ENCODE measurements around the gene CENPH. TPM values are rescaled to one million over a fixed set of nuclear protein-coding genes. Genes with fewer than 3 reads are reported as not detected.
"Not testable (repeated sequence)": the region's sequence is repeated elsewhere in the genome, so short reads cannot be mapped to it uniquely, and the experiment has no call there.

Gene CENPH
- total RNA-seq, 2 experiments from 2014 or later = 4.0 to 5.6 TPM

GRCh38 chr5:69252437-69252836 is 63.1 kb downstream of the CENPH start:
- Histone ChIP-seq H3K36me3 (ENCODE audit: insufficient read depth, low read length) (peaks cover 28% of the 10 kb centered on the region), H3K4me3 (ENCODE audit: low read length) (no peak overlapping the region), H3K27me3 (ENCODE audit: control insufficient read depth in 1 of 2, insufficient read depth in 2 of 2, low read length in 2 of 2) (no peaks in the 10 kb centered on the region), H3K27ac (ENCODE audit: low read depth in 1 of 2, low read length in 2 of 2) (no peak overlapping the region), H3K4me1 (ENCODE audit: insufficient read depth, low read length) (no peaks in the 10 kb centered on the region), H3K9me3 (ENCODE audit: control insufficient read depth in 1 of 2, insufficient read depth in 1 of 2, low read length in 2 of 2) (peaks cover 0 to 4% of the 10 kb centered on the region in 2 experiments)
- H3K9me3 Mint-ChIP-seq = peaks cover 4% of the 10 kb centered on the region
- intact Hi-C loops (cut with DNase I, micrococcal nuclease) = no loop called here
- ATAC-seq (ENCODE audit: poor library complexity) (no peak), DNase-seq (no peak)
- peaks cover 10% of the 10 kb centered on the region for H3K4me1 Mint-ChIP-seq (ENCODE audit: low read depth)
- H3K27me3 Mint-ChIP-seq = no peaks in the 10 kb centered on the region
- no peak overlapping the region for H3K4me3 Mint-ChIP-seq
- CTCF ChIA-PET = no interaction called here
- H3K36me3 Mint-ChIP-seq (ENCODE audit: low read depth) = peaks cover 67% of the 10 kb centered on the region
- H3K27ac Mint-ChIP-seq = no peak overlapping the region
- TF ChIP-seq CTCF (IDR thresholded peaks at IDR 0.05) = no peak
- POLR2A ChIA-PET = no interaction called here

DNA sequence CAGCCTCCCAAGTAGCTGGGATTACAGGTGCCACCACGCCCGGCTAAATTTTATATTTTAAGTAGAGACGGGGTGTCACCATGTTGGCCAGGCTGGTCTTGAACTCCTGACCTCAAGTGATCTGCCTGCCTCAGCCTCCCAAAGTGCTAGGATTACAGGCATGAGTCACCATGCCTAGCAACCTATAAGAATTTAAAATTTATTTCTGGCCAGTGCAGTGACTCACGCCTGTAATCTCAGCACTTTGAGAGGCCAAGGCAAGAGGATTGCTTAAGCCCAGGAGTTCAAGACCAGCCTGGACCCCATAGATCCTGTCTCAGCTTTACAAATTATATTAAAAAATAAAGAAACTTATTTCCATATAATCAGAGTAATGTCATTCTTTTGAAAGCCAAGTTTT is 66.6 kb downstream of the CENPH start:
- intact Hi-C loops (cut with DNase I, micrococcal nuclease); CTCF ChIA-PET; DNase-seq; H3K4me1 Mint-ChIP-seq (ENCODE audit: low read depth); H3K27ac Mint-ChIP-seq; H3K9me3 ChIP-seq (ENCODE audit: control insufficient read depth in 1 of 2, insufficient read depth in 1 of 2, low read length in 2 of 2); ATAC-seq (ENCODE audit: poor library complexity); H3K27me3 ChIP-seq (ENCODE audit: control insufficient read depth in 1 of 2, insufficient read depth in 2 of 2, low read length in 2 of 2); H3K27ac ChIP-seq (ENCODE audit: low read depth in 1 of 2, low read length in 2 of 2); H3K4me3 Mint-ChIP-seq; H3K4me1 ChIP-seq (ENCODE audit: insufficient read depth, low read length); POLR2A ChIA-PET; H3K4me3 ChIP-seq (ENCODE audit: low read length); H3K9me3 Mint-ChIP-seq; H3K27me3 Mint-ChIP-seq: not testable (repeated sequence)
- H3K36me3 Mint-ChIP-seq (ENCODE audit: low read depth) = peaks cover 71% of the 10 kb centered on the region
- peaks cover 50% of the 10 kb centered on the region for H3K36me3 ChIP-seq (ENCODE audit: insufficient read depth, low read length)

- Mint-ChIP-seq H3K4me1 (ENCODE audit: low read depth) (no peaks in the 10 kb centered on the region), H3K27ac (no peak overlapping the region), H3K36me3 (ENCODE audit: low read depth) (peaks cover 77% of the 10 kb centered on the region), H3K9me3 (no peaks in the 10 kb centered on the region), H3K4me3 (no peak overlapping the region), H3K27me3 (no peaks in the 10 kb centered on the region)
- H3K4me3 ChIP-seq (ENCODE audit: low read length) = no peak overlapping the region
- intact Hi-C loops (cut with DNase I, micrococcal nuclease) = no loop called here
- CTCF ChIA-PET = no interaction called here
- H3K36me3 ChIP-seq (ENCODE audit: insufficient read depth, low read length) = peaks cover 56% of the 10 kb centered on the region
- TF ChIP-seq CTCF (IDR thresholded peaks at IDR 0.05) = no peak
- DNase-seq = no peak
- H3K27ac ChIP-seq (ENCODE audit: low read depth in 1 of 2, low read length in 2 of 2) = no peak overlapping the region
- ATAC-seq (ENCODE audit: poor library complexity) = no peak
- POLR2A ChIA-PET = interaction anchor here (1.5 kb wide), 1 partner anchor 23 kb away, joined by 3 read pairs; the partner anchor contains the start of gene CDK7
- no peaks in the 10 kb centered on the region for H3K9me3 ChIP-seq (ENCODE audit: control insufficient read depth in 1 of 2, insufficient read depth in 1 of 2, low read length in 2 of 2)
- no peaks in the 10 kb centered on the region for H3K4me1 ChIP-seq (ENCODE audit: insufficient read depth, low read length)
- H3K27me3 ChIP-seq (ENCODE audit: control insufficient read depth in 1 of 2, insufficient read depth in 2 of 2, low read length in 2 of 2) = no peaks in the 10 kb centered on the region
Measured at GRCh38 chr5:69257577-69257976, 68.2 kb downstream of the CENPH start.

Other genes starting within 250 kb of the CENPH start
- 10 to 100 TPM; 16.9 to 17.2 TPM for gene SLC30A5, start 95.6 kb upstream of the CENPH start, total RNA-seq
- gene CCNB1, start 22.4 kb upstream of the CENPH start, total RNA-seq = 1 to 10 TPM; 1.4 to 1.5 TPM
- gene CDK7, start 45.3 kb downstream of the CENPH start, total RNA-seq = 10 to 100 TPM; 30.1 to 33.0 TPM
- 1 to 10 TPM; 5.6 to 6.4 TPM for gene CCDC125, start 143.2 kb downstream of the CENPH start, total RNA-seq
- gene AK6, start 179.9 kb downstream of the CENPH start, total RNA-seq = 10 to 100 TPM in 1 of 2 experiments, 1 to 10 TPM in 1; 8.2 to 10.6 TPM
- 10 to 100 TPM; 53.8 to 54.2 TPM for gene TAF9, start 179.9 kb downstream of the CENPH start, total RNA-seq
- 10 to 100 TPM; 15.7 to 19.1 TPM for gene RAD17, start 180.2 kb downstream of the CENPH start, total RNA-seq
- gene MARVELD2, start 225.5 kb downstream of the CENPH start, total RNA-seq = under 1 TPM; 0.14 to 0.19 TPM